Smooth muscle cell of the brain vasculature (primary cell): Measurements from ENCODE around the gene ATP5PB.

Experiments used
- DNase-seq: peaks from one replicate; pipeline ENCODE4 v3.0.0-alpha.2; 2012; ENCODE audit warnings: low read depth, low spot score

The ATP5PB gene

GRCh38 chr1:111448918-111449702, at the start of gene ATP5PB, which contains the start of gene WDR77:
Gene ATP5PB (plus strand): TSS chr1:111449464. CDS start chr1:111449542, 78 bp downstream.
Gene WDR77 (minus strand): TSS chr1:111449256. CDS start chr1:111449169, 87 bp downstream.
- DNase-seq, result peak; percentile 95

- peak; percentile 28 for DNase-seq
Observed at GRCh38 chr1:111399792-111400610, 49.3 kb upstream of the ATP5PB start.

- DNase-seq, result no peak
Observed at GRCh38 chr1:111402083-111402482, 47.2 kb upstream of the ATP5PB start.

- DNase-seq, result no peak
Observed at GRCh38 chr1:111404588-111404987, 44.7 kb upstream of the ATP5PB start.

GRCh38 chr1:111406321-111406768, 42.9 kb upstream of the ATP5PB start:
- no peak for DNase-seq

- DNase-seq, result no peak
Observed at GRCh38 chr1:111407301-111407700, 42.0 kb upstream of the ATP5PB start.

GRCh38 chr1:111412839-111413238, 36.4 kb upstream of the ATP5PB start:
- DNase-seq, result no peak

GRCh38 chr1:111414756-111415155, 34.5 kb upstream of the ATP5PB start:
- DNase-seq, result no peak

GRCh38 chr1:111415461-111415860, 33.8 kb upstream of the ATP5PB start:
- no peak for DNase-seq

GRCh38 chr1:111417755-111418154, 31.5 kb upstream of the ATP5PB start:
- DNase-seq, result no peak

GRCh38 chr1:111419037-111419436, 30.2 kb upstream of the ATP5PB start:
- no peak for DNase-seq

GRCh38 chr1:111420377-111420776, 28.9 kb upstream of the ATP5PB start:
- DNase-seq, result no peak

- no peak for DNase-seq
Observed at GRCh38 chr1:111422546-111423391, 26.5 kb upstream of the ATP5PB start.

GRCh38 chr1:111424281-111424680, 25.0 kb upstream of the ATP5PB start:
- DNase-seq, result no peak

- no peak for DNase-seq
Observed at GRCh38 chr1:111436726-111437125, 12.5 kb upstream of the ATP5PB start.

GRCh38 chr1:111439461-111440351, 9.6 kb upstream of the ATP5PB start:
- no peak for DNase-seq

GRCh38 chr1:111441573-111442192, 7.6 kb upstream of the ATP5PB start:
- no peak for DNase-seq

GRCh38 chr1:111442457-111442856, 6.8 kb upstream of the ATP5PB start:
- no peak for DNase-seq

GRCh38 chr1:111444031-111444430, 5.2 kb upstream of the ATP5PB start:
- no peak for DNase-seq

GRCh38 chr1:111446546-111446945, 2.7 kb upstream of the ATP5PB start:
- DNase-seq, result no peak
